Endometrial microvascular endothelial cells (primary cell): ENCODE data around the gene COPS6. TPM values are rescaled to one million over a fixed set of nuclear protein-coding genes. Genes with fewer than 3 reads are reported as not detected.

Source experiments
- in situ Hi-C: cut with HindIII; loops from 2 replicates; pipeline ENCODE4 v1.10.0; 2017; ENCODE audit warnings: low sequenced_read_pairs, low pct_unique_long_range_greater_than_20kb; ENCODE audit errors: inconsistent ontology term
- total RNA-seq: library from RNA; depleted of rRNA; stranded (reverse); fragments of >200 nt; gene quantifications from one replicate; pipeline ENCODE4 v1.2.3, GENCODE V29; 2015; ENCODE audit errors: inconsistent ontology term

The COPS6 gene
- total RNA-seq, 1 donor from 2014 or later: 158 TPM

DNA sequence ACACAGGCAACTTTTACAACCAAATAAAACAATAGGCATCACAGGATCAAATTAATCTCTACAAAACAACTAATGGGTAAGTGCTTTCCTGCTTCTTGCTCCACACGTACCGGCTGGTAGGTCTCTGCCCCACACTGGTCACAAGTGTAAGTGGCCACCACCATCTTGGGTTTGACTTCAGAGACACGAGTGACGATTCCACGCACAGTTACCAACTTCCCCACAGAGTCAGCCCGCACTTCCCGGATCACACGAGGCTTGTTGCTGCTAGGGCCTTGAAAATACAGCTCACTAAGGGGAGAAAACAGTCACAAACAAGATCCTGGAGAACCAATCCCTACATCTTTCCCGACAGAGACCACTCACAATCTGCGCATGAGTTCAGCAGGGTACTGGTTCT is 10.1 kb downstream of the COPS6 start:
- in situ Hi-C loops: no loop called here

DNA sequence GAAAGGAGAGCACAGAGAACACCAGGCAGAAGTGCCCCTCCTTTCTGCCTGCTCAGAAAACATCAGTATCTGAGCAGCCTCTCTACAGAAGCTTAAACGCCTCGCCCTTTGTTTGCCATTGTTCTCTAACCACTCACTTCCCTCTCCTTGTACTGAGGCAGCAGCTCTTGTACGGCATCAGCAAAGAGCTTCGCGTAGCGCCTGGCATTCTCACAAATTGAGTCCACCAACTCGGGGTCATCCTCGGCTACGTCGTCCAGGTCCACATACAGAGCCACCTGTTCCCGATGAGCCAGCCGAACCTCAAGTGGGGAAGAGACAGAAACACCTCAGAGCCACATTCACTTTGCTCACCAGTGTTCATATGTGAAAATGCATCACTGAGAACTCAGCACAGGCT is 10.7 kb downstream of the COPS6 start:
- in situ Hi-C loops: no loop called here

DNA sequence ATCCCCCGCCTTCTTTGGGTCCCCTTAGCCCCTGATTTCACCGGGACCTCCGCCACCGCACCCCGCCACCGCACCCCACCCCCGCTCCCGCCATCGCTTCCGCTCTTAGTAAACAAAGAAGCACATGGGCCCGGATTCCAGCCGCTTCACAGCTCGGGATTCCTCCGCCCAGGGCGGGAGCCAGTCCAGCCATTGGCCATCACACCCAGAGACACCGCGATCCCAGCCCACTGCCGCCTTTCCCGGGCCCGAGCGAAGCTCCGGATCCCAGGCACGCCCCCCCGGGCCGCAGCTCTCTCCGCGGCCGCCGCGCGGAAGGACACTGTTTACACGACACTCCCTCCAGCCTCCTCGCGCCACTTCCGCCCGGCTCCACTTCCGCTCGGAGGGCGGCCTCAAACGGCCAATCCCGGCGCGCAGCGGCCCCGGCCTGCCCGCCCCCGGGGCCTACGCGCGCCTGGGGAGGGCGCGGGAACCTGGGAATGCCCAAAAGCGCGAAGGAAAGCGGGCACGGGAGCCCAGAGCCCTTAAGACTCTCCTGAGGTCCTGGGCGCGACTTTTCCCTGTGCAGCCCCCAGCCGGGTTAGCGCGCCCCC is 11.7 kb downstream of the COPS6 start:
- in situ Hi-C loops: no loop called here

DNA sequence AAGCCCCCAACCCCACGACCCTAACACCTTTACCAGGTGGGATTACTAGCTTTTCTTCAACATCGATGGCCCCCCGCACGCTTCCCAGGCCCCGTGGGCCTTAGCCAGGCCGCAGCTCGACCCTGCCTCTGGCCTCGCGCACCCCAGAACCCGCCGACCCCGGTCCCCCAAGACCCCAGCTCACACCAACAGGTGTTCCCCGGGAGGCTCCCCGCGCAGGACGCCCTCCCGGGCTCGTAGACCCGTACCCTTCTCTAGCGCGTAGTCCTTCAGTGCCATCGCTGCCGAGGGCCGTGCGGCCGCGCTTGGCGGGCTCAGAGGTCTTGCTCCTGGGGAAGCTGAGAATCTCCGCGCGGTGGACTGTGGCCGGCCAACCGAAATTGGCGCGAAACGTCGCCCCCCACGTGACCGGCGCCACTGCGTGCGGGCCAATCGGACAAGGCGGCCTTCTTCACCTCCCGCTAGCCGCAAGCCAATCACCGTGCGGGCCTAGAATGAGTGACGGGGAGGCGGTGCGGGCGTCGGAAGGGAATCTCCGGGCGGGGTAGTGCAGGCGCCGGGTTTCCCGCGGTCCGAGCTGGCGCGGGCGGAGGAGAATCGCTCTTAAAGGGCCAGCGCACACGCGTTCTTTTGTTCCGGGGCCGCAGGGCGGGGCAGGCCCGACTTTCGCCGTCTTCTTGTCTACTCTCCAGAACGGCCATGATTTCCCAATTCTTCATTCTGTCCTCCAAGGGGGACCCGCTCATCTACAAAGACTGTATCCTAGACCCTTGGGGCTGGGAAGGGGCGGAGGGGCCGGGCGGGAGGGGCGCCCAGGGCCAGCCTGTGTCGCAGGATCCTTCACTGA is 12.5 kb downstream of the COPS6 start, which contains the start of the genes AP4M1 and MCM7:
Gene AP4M1 (plus strand): TSS at position 628 of the 847 bp plus-strand sequence. CDS start 72 bp downstream, at position 700.
Gene MCM7 (minus strand): TSS at position 382 of the 847 bp plus-strand sequence. CDS start 103 bp downstream, at position 279.
- in situ Hi-C loops: no loop called here

DNA sequence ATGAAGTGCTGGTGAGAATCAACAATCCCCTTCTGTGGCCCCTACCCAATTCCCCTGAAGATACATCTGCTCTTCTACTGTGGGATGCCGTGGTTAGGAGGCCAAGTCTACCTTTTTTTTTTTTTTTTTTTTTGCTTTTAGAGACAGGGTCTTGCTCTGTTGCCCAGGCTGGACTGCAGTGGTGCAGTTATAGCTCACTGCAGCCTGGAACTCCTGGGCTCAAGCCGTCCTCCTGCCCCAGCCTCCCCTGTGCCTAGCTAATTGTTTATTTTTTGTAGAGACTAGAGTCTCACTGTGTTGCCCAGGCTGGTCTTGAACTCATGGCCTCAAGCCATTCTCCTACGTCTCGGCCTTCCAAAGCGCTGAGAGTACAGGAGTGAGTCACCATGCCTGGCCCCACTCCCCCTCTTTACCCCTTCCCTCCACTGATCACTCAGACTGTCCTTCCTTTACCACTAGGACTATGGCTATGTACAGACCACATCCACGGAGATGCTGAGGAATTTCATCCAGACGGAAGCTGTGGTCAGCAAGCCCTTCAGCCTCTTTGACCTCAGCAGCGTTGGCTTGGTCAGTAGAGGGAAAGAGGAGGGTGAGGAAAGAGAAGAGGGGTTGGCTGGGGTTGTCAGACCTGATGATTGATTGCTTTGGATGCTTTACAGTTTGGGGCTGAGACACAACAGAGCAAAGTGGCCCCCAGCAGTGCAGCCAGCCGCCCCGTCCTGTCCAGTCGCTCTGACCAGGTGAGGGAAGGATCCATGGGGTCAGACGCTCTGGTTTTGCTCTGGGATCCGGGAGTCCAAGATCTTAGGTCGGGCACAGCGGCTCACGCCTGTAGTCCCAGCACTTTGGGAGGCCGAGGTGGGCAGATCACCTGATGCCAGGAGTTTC is 14.4 kb downstream of the COPS6 start:
- in situ Hi-C loops: no loop called here

DNA sequence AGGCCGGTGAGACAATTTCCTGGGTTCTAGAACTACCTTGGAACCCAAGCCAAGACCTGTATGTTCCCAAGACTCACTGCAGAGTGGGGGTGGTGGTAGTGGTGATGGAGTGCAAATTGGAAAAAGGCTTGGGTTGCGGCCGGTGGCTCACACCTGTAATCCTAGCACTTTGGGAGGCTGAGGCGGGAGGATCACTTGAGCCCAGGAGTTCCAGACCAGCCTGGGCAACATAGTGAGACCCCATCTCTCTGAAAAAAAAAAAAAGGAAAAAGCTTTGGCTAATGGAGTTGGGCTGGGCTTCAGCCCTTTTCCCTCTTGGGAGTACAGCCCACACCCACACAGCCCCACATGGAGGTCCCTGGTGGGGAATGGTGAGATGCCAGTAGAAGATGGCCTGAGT is 16.8 kb downstream of the COPS6 start:
- in situ Hi-C loops: no loop called here

DNA sequence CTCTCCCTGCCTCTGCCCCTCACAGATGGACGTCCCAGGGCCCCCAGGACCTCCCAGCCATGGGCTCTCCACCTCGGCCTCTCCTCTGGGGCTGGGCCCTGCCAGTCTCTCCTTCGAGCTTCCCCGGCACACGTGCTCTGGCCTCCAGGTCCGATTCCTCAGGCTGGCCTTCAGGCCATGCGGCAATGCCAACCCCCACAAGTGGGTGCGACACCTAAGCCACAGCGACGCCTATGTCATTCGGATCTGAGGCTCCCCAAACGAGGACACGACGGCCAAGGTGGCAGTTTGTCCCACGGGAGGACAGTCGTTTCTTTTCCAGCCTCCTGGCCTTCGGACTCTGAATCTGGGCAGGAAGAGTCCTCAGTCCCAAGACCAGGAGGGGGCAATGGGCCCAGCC is 17.9 kb downstream of the COPS6 start:
- in situ Hi-C loops: no loop called here

DNA sequence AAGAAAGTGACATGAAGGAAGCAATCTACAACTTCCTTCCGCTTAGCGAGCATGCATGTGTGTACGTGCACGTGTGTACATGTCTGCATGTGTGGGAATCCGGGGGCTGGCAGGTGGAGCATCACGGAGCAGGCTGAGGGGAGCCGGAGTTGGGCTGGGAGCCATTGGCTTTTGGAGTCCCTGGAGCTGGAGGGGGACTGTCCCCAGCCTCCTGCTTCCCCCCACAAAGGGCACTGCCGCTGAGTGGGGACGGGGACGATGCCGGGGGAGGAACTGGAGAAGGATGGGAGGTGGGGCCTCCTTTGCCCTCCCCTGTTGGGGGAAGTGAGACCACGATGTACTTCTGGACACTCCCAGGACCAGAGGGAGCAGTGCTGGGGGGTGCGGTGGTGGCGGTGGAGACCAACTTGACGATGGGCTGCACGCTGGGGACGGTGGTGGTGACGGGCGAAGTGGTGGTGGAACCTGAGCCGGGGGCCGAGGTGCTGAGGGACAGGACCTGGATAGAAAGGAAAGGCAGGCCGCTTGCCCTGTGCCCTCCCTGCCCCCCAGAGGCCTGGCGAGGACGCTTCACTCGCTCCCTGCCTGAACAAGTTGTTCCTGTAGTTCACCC is 18.5 kb downstream of the COPS6 start:
- in situ Hi-C loops: no loop called here

DNA sequence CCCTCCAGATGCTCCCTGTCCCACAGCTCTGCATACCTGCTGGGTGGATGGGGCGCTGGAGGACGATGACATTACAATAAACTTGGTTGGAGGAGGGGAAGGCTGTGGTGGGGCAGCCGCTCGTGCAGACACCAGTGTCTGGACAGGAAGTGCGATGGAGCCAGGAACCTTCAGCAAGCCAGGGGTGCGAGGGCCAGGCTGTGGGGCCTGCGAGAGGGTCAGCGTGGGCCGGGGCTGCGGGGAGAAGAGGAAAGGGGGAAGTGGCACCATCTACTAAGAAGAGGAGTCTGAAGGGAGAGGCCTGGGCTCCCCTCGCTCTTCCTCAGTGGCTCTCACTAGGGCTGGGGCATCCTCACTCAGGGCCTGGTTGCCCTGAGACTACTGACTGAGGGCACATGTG is 19.1 kb downstream of the COPS6 start:
- in situ Hi-C loops: no loop called here

DNA sequence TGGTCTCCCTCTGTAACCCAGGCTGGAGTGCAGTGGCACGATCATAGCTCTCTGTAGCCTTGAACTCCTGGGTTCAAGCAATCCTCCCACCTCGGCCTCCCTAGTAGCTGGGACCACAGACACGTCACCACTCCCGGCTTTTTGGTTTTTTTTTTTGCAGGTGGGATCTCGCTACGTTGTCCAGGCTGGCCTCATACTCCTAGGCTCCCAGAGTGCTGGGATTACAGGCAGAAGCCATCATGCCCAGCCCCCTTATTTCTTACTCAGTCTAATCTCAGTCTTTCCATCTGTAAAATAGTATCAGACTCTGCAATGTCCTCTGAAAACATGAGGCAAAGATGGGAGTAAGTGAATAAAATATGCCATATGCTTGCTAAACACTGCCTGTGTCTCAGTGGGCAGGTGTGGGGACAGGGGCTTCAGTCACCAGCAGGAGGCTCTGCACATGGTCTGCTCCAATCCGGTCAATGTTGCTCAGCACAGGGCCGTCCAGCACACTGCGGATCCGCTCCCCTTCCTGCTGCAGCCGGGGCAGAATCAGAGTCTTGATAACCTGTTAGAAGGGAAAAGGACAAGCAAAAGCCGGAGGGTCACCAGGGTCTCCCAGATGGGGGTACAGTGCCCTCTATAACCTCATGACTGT is 20.9 kb downstream of the COPS6 start:
- in situ Hi-C loops: no loop called here

DNA sequence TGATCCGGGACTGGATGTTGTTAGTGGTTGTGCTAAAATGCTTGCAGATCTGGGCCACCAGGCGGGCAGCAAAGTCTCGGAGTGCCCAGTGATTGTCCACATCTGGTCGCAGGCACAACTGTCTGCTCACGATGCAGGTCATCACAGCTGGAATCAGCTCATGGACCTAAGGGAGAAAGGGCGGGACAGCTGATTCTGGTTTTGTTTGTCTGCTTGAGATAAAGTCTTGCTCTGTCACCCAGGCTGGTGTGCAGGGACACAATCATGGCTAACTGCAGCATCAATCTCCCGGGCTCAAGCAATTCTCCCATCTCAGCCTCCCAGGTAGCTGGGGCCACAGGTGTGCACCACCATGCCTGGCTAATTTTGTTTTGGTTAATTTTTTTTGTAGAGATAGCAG is 22.4 kb downstream of the COPS6 start:
- in situ Hi-C loops: no loop called here

DNA sequence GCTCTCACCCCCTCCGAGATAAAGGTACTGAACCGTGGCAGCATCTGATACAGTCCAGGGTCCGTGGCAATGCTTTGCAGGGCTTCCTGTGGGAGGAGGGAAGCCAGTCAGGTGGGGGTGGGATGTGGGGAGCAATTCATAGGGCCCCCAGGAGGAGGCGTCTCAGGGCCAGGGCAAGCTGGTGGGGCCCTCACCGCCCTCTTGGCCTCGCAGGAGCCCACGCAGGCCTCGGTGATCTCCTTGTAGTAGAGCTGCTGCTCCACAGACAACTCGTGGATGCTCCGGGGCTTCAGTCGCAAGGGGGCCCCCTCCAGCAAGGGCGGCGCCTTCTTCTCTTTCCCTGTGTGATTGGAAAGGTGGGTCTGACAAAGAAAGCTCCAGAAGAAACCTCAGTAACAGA is 23.1 kb downstream of the COPS6 start:
- in situ Hi-C loops: no loop called here

DNA sequence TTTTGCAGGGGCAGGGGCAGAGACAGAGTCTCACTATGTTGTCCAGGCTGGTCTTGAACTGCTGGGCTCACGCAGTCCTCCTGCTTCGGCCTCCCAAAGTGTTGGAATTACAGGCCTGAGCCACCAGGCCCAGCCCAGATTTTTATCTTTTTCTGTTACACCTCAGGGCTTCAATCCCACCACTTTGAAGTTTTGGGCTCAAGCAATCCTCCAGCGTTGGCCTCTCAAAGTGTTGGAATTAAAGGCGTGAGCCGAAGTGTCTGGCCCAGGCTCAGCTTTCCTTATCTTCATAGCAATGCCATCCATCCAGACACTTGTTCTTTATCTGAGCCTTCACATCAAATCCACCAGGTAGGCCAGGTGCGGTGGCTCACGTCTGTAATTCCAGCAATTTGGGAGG is 26.3 kb downstream of the COPS6 start:
- in situ Hi-C loops: no loop called here

DNA sequence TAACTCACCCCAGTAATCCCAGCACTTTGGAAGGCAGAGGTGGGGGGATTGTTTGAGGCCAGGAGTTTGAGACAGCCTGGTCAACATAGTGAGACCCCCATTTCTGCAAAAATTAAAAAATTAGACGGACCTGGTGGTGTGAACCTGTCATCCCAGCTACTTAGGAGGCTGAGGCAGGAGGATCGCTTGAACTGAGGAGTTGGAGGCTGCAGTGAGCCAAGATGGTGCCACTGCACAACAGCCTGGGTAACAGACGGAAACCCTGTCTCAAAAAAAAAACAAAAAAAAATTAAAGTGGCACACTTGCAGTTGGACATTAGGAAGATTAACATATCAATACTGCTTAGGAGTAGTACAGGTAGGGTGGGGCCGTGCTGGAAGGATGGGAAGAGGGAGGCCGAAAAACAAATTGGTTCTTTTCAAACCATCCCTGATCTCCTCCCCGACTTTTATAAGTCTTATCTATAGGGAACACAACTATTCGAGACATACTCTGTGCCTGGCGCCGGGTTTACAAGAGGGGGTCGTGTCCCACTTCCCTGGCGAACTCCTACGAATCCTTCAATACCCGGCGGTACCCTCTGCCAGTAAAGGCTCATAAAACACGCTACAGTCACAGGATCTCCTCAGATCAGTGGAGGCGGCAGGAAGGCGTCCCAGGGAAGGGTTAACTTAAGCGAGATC is 29.8 kb downstream of the COPS6 start:
- in situ Hi-C loops: no loop called here

DNA sequence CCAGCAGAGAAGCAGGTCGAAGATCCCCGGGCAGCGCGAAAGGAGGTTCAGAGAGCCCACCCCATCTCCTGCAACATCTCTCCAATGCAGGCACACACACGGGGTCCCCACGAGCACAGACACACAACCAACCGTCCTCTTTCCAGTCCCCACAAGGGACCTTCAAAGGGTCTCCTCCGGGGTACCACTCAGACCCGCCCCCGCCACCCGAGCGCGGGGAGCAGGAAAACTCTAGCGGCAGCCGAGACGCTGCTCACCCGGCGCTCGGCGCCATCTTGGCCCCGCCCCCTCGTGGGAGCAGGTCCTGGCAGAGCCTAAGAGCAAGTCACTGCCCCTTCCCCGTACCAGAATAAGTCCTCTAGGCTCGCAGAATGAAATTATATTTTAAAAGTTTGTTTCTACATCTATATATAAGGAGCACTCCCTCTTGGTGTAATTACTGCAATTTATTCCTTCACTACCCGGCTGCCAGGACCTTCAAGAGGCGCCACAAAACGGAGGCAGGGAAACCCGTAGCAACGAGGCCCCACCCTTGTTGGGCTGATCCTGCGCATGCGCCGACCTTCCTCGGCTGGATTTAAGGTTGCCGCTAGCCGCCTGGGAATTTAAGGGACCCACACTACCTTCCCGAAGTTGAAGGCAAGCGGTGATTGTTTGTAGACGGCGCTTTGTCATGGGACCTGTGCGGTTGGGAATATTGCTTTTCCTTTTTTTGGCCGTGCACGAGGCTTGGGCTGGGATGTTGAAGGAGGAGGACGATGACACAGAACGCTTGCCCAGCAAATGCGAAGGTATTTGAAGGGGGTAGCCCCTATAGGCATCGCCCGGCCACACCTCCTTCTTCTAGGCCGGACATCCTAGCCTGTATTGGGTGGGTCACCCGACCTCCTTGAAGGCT is 30.6 kb downstream of the COPS6 start, which contains the start of the genes CNPY4 and TAF6:
Gene CNPY4 (plus strand): TSS at position 563 of the 898 bp plus-strand sequence. CDS start 111 bp downstream, at position 674.
Gene TAF6 (minus strand): TSS at position 287 of the 898 bp plus-strand sequence. CDS start 5,149 bp downstream, outside the sequence.
- in situ Hi-C loops: no loop called here

DNA sequence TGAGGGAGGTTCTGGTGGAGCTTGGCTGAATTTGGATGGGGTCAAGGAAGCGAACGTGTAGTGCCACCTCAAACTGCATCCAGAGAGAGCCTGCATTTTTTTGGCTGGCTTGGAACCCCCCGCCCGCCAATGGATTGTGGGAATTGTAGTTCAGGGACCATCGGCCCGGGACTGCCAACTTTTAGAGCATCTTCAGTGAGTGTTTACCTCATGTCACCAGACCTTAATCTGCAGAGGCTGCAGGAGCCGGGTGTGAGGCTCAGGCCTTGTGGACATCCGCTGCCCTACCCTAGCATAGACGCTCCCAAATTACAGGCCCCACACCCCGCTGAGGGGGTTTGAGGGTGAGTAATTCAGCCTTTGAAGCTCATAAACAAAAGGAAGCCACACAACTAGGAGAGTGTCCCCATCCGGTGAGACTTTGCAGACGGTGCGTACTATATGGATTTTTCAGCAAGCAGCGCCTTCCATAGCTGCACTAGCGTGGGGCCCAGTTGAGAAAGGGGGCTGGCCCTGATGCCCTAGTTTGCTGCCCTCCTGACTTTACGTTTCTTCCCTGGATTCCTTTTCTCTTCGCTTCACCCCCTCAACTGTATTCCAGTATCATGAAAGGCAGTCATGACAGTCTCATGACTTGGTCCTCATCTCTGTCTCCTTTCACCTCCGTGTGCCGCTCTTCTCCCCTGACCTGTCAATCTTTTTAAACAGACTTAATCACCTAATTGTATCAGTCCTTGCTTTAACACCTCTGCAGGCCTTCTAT is 31.4 kb downstream of the COPS6 start:
- in situ Hi-C loops: no loop called here
